OCI-LY1 (cell line): Measurements from ENCODE around the gene PCSK4.

Experiments
- H2AFZ ChIP-seq: fragments of 200-600 bp; sonication (generic), shearing (Covaris generic); 2 replicates; pipeline ENCODE4 v1.6.0; 2014; ENCODE audit warnings: antibody characterized with exemption, mild to moderate bottlenecking, low read length
- H3F3A ChIP-seq: fragments of 200-600 bp; sonication (generic), shearing (Covaris generic); 2 replicates; pipeline ENCODE4 v1.6.0; 2014; ENCODE audit warnings: mild to moderate bottlenecking, antibody characterized with exemption, low read length, moderate library complexity; ENCODE audit not compliant: insufficient read depth
- H3K27ac ChIP-seq: fragments of 200-600 bp; sonication (generic); 2 replicates; pipeline ENCODE4 v1.5.1; 2014; ENCODE audit warnings: low read length, mixed run types, mild to moderate bottlenecking, low read depth; ENCODE audit not compliant: poor library complexity, severe bottlenecking
- H3K27me3 ChIP-seq: fragments of 200-600 bp; sonication (generic); 2 replicates; pipeline ENCODE4 v1.6.0; 2014; ENCODE audit warnings: antibody characterized with exemption, mild to moderate bottlenecking, low read length, moderate library complexity; ENCODE audit not compliant: insufficient read depth
- H3K36me3 ChIP-seq: fragments of 200-600 bp; sonication (generic); 2 replicates; pipeline ENCODE4 v1.6.1; 2014; ENCODE audit warnings: mild to moderate bottlenecking, antibody characterized with exemption, low read length, moderate library complexity, mixed read lengths; ENCODE audit not compliant: insufficient read depth
- H3K4me1 ChIP-seq: fragments of 200-600 bp; sonication (generic); 2 replicates; pipeline ENCODE4 v1.5.1; 2014; ENCODE audit warnings: mild to moderate bottlenecking, low read length, moderate library complexity; ENCODE audit not compliant: insufficient read depth, severe bottlenecking
- H3K4me2 ChIP-seq: fragments of 200-600 bp; sonication (generic), shearing (Covaris generic); 2 replicates; pipeline ENCODE4 v1.6.1; 2014; ENCODE audit warnings: low read length
- H3K4me3 ChIP-seq: fragments of 200-600 bp; sonication (generic); 2 replicates; pipeline ENCODE4 v1.5.1; 2014; ENCODE audit warnings: low read length, low read depth, mild to moderate bottlenecking, mixed read lengths; ENCODE audit not compliant: poor library complexity, severe bottlenecking
- H3K79me2 ChIP-seq: fragments of 200-600 bp; shearing (Covaris generic); 2 replicates; pipeline ENCODE4 v1.6.1; 2016; ENCODE audit warnings: mixed run types, low read length, mixed read lengths; ENCODE audit not compliant: insufficient read depth
- H3K9ac ChIP-seq: fragments of 200-600 bp; sonication (generic), shearing (Covaris generic); 2 replicates; pipeline ENCODE4 v1.6.1; 2014; ENCODE audit warnings: mild to moderate bottlenecking, low read length, mixed read lengths
- H3K9me2 ChIP-seq: fragments of 200-600 bp; sonication (generic), shearing (Covaris generic); 2 replicates; pipeline ENCODE4 v1.6.1; 2014; ENCODE audit warnings: low read depth, mild to moderate bottlenecking, low read length, mixed read lengths
- H3K9me3 ChIP-seq: fragments of 200-600 bp; shearing (Covaris generic); 2 replicates; pipeline ENCODE4 v1.6.1; 2014; ENCODE audit warnings: low read length, mixed read lengths
- H4K20me1 ChIP-seq: fragments of 200-600 bp; sonication (generic), shearing (Covaris generic); 2 replicates; pipeline ENCODE4 v1.6.0; 2016; ENCODE audit warnings: mild to moderate bottlenecking, low read length; ENCODE audit not compliant: insufficient read depth
- EZH2 ChIP-seq: fragments of 200-600 bp; sonication (generic), shearing (Covaris generic); IDR thresholded peaks from 2 replicates; pipeline ENCODE4 v1.8.0; 2017; ENCODE audit warnings: borderline replicate concordance, mixed run types, mild to moderate bottlenecking, antibody characterized with exemption, low read length, moderate library complexity, mixed read lengths
- TF ChIP-seq, protein P1 (sequence below): fragments of 200-600 bp; sonication (generic), shearing (Covaris generic); IDR thresholded peaks from 2 replicates; pipeline ENCODE4 v1.5.1; 2017; ENCODE audit warnings: mild to moderate bottlenecking, antibody characterized with exemption, low read length, moderate library complexity, mixed read lengths

The PCSK4 gene

GRCh38 chr19:1525343-1525742 is 35.2 kb upstream of the PCSK4 start:
- peaks cover 6% of the 10 kb centered on the region; the same call in 1 of the 2 replicates for H3K27me3 ChIP-seq
- H4K20me1 ChIP-seq = no peaks in the 10 kb centered on the region
- no peaks in the 10 kb centered on the region for H3K9me3 ChIP-seq
- H3K79me2 ChIP-seq = no peaks in the 10 kb centered on the region
- H2AFZ ChIP-seq = no peak overlapping the region
- H3F3A ChIP-seq = no peaks in the 10 kb centered on the region
- no peak overlapping the region for H3K27ac ChIP-seq
- no peak for TF ChIP-seq EZH2
- H3K4me1 ChIP-seq = no peaks in the 10 kb centered on the region
- H3K4me3 ChIP-seq = no peak overlapping the region
- H3K36me3 ChIP-seq = no peaks in the 10 kb centered on the region
- no peaks in the 10 kb centered on the region for H3K9me2 ChIP-seq
- no peak overlapping the region for H3K9ac ChIP-seq
- H3K4me2 ChIP-seq = no peak overlapping the region

GRCh38 chr19:1524972-1525325 is 34.8 kb upstream of the PCSK4 start:
- Histone ChIP-seq H3F3A (no peaks in the 10 kb centered on the region), H3K9me3 (no peaks in the 10 kb centered on the region), H4K20me1 (no peaks in the 10 kb centered on the region), H3K9me2 (no peaks in the 10 kb centered on the region), H3K4me2 (no peak overlapping the region), H3K4me1 (no peaks in the 10 kb centered on the region), H3K9ac (no peak overlapping the region), H3K4me3 (no peak overlapping the region), H3K27me3 (peaks cover 3% of the 10 kb centered on the region; the same call in 1 of the 2 replicates), H3K36me3 (no peaks in the 10 kb centered on the region), H2AFZ (no peak overlapping the region), H3K27ac (no peak overlapping the region), H3K79me2 (no peaks in the 10 kb centered on the region)
- TF ChIP-seq, protein P1, sequence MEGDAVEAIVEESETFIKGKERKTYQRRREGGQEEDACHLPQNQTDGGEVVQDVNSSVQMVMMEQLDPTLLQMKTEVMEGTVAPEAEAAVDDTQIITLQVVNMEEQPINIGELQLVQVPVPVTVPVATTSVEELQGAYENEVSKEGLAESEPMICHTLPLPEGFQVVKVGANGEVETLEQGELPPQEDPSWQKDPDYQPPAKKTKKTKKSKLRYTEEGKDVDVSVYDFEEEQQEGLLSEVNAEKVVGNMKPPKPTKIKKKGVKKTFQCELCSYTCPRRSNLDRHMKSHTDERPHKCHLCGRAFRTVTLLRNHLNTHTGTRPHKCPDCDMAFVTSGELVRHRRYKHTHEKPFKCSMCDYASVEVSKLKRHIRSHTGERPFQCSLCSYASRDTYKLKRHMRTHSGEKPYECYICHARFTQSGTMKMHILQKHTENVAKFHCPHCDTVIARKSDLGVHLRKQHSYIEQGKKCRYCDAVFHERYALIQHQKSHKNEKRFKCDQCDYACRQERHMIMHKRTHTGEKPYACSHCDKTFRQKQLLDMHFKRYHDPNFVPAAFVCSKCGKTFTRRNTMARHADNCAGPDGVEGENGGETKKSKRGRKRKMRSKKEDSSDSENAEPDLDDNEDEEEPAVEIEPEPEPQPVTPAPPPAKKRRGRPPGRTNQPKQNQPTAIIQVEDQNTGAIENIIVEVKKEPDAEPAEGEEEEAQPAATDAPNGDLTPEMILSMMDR = no peak

DNA sequence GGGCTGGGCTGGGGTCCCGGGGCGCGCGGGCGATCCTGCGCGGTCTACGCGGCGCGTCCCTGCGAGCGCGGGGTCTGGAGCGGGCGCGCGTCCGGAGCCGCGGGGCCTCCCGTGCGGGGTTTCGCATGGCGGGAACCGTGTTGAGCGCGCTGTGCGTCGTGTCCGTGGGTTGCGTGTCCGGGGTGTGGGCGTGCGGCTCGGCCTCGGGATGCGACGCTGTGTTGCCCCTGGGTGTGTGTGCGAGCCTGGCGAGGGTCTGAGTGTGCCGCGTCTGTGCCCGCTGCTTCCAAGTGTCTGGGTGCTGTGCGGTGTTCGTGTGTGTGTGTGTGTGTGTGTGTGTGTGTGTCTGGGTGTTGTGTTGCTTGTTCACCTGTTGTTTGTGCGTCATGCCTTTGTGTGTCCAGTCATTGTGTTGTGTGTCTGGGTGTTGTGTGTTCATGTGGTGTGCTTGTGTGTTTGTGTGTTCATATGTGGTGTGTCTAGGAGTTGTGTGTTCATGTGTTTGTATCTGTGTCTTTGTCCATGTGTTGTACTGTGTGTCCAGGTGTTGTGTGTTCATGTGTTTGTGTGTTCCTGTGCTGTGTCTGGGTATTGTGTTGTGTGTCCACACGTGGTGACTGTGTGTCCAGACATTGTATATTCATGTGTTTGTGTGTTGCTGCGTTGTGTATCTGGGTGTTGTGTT is 34.3 kb upstream of the PCSK4 start:
- H3K27me3 ChIP-seq = no peaks in the 10 kb centered on the region; the same call in 1 of the 2 replicates
- TF ChIP-seq EZH2 = no peak
- TF ChIP-seq, protein P1 = no peak
- H3K79me2 ChIP-seq = no peaks in the 10 kb centered on the region
- no peak overlapping the region for H3K27ac ChIP-seq
- no peaks in the 10 kb centered on the region for H3F3A ChIP-seq
- no peaks in the 10 kb centered on the region for H3K9me3 ChIP-seq
- no peak overlapping the region for H3K9ac ChIP-seq
- H3K4me1 ChIP-seq = no peaks in the 10 kb centered on the region
- no peak overlapping the region for H3K4me3 ChIP-seq
- H3K9me2 ChIP-seq = no peaks in the 10 kb centered on the region
- no peaks in the 10 kb centered on the region for H3K36me3 ChIP-seq
- H3K4me2 ChIP-seq = no peak overlapping the region
- no peak overlapping the region for H2AFZ ChIP-seq
- H4K20me1 ChIP-seq = no peaks in the 10 kb centered on the region
